NCI-H146 (cell line): Measurements from ENCODE around the gene SLC2A11.
A peak's percentile ranks its signal among the peaks of the same experiment; 100 is the strongest.
"Not testable (repeated sequence)": the region's sequence is repeated elsewhere in the genome, so short reads cannot be mapped to it uniquely, and the experiment has no call there.

Experiments
- DNase-seq: peaks from one replicate; lab custom pipeline; 2025; lab: John Stamatoyannopoulos, UW

The SLC2A11 gene

GRCh38 chr22:23908587-23909205 is 51.0 kb downstream of the SLC2A11 start:
- no peak for DNase-seq

DNA sequence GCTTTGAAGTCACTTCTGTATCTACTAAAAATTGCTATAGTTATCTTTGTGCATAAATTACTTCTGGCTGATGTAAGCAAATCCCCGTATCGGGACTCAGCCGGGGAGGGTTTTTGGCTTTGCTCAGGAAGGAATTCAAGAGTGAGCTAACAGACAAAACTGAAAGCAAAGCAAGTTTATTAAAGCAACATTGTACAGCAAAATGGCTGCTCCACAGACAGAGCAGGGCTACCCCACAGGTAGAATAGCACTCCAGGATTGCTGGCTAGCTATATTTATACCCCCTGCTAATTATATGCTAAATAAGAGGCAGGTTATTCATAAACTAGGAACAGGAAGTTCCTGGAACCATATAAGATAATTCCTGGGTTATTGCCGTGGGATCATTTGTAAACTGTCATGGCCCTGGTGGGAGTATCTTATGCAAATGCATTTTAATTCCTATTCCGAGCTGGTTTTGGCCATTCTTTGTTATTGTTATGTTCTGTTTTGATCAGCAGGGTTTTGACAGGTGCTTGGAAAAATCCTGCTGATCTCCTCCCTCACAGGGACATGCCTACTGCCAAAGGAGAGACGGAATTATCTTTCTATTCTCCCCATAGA is 51.7 kb downstream of the SLC2A11 start:
- no peak for DNase-seq

GRCh38 chr22:23910496-23911190 is 53.0 kb downstream of the SLC2A11 start:
- peak; percentile 59 for DNase-seq

- no peak for DNase-seq
These were observed 53.8 kb downstream of the SLC2A11 start for GRCh38 chr22:23911318-23911980.

DNA sequence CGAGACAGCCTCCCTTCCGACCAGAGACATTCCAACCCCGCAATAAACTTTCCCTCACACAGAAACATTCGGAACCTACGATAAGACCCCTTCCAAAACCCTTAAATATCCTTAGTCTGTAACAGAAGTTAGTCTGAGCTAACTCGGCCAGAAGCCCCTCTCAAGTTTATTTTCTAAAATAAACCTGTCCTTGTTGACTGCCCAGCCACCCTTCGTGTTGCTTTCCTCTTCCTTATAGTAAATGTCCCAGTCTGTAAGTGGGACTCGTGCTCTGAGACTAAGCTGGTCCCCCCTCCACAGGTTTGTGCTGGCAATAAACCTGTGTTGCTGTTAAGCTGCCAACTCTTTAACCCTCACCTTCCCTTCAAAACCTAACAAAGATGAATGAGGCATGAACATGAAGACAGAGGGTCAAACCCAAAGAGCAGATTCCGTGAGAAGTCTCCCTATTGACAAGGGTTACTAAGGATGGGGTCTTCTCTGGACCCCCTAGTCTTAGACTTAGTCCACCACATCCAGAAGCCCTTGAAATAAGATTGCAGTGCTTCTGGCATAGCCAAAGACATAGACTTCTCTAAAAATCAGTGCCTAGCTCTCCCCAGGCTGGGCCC is 54.7 kb downstream of the SLC2A11 start:
- DNase-seq, result no peak

- DNase-seq, result no peak
These were observed 55.6 kb downstream of the SLC2A11 start for GRCh38 chr22:23913306-23913660.

- peak; percentile 99 for DNase-seq
These were observed 56.1 kb downstream of the SLC2A11 start for GRCh38 chr22:23913661-23914353.

- DNase-seq, result no peak
These were observed 57.6 kb downstream of the SLC2A11 start for GRCh38 chr22:23915290-23915689.

DNA sequence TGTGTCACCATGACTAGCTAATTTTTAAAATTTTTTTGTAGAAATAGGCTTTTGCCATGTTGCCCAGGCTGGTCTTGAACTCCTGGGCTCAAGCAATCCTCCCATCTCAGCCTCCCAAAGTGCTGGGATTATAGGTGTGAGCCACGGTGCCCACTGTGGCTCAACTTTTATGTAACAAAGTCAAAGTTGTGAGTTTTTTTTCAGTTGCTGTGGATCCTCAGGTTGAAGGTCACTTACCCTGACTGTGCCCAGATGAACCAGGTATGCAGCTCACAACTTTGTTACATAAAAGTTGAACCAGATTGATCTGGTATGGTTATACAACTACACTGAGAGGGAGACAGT is 62.6 kb downstream of the SLC2A11 start:
- DNase-seq, result not testable (repeated sequence)

DNA sequence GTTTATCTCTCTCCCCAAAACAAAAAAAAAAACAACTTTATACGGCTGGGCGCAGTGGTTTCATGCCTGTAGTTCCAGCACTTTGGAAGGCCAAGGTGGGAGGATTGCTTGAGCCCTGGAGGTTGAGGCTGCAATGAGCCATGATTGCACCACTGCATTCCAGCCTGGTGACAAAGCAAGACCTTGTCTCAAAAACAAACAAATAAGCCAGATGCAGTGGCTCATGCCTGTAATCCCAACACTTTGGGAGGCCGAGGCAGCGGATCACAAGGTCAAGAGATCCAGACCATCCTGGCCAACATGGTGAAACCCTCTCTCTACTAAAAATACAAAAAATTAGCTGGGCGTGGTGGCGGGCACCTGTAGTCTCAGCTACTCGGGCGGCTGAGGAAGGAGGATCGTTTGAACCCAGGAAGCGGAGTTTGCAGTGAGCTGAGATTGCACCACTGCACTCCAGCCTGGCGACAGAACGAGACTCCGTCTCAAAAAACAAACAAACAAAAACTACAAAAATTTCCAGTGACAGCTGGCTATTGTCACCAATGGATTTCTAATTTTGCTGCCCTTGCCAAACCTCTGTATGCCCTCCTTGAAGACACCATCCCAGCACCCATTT is 64.0 kb downstream of the SLC2A11 start:
- not testable (repeated sequence) for DNase-seq

- no peak for DNase-seq
These were observed 65.2 kb downstream of the SLC2A11 start for GRCh38 chr22:23922921-23923320.

DNA sequence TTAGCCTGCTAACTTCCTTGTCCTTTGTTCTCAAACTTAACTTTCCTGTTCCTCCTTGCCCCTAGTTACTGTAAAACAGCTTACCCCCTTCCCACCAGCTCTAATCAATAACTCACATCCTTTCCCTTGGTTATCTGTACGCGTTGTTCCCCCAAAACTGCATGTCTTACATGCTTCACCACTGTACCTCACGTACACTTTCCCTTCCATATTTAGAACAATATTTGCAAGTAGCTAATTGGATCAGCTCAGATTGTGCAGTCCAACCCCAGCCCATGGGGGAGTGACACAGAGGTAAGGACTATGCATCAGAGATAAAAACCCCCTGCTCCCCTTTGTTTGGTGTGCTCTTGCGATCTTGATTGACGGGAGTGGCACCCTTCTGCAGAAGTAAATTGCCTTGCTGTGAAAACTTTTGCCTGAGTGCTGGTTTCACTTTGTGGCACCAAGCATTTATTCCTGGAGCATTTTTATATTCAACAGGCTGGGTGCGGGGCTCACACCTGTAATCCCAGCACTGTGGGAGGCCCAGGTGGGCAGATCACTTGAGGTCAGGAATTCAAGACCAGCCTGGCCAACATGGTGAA is 67.4 kb downstream of the SLC2A11 start:
- no peak for DNase-seq

GRCh38 chr22:23926561-23926960 is 68.9 kb downstream of the SLC2A11 start:
- no peak for DNase-seq
